Glutamatergic neuron (in vitro differentiated cells): ENCODE measurements around the gene BCL2L11. TPM values are rescaled to one million over a fixed set of nuclear protein-coding genes. Genes with fewer than 3 reads are reported as not detected.

Experiments used
- DNase-seq: peaks from one replicate; pipeline ENCODE4 v3.0.0; 2022
- H3K27ac Mint-ChIP-seq: one replicate; pipeline ENCODE4 v1.8.0; 2020; ENCODE audit warnings: mild to moderate bottlenecking, mixed read lengths, inconsistent platforms; ENCODE audit not compliant: unreplicated experiment
- H3K27me3 Mint-ChIP-seq: one replicate; pipeline ENCODE4 v1.8.0; 2020; ENCODE audit warnings: mild to moderate bottlenecking, moderate library complexity, mixed read lengths, inconsistent platforms; ENCODE audit not compliant: unreplicated experiment
- H3K36me3 Mint-ChIP-seq: one replicate; pipeline ENCODE4 v1.8.0; 2020; ENCODE audit warnings: mild to moderate bottlenecking, mixed read lengths, inconsistent platforms; ENCODE audit not compliant: unreplicated experiment
- H3K4me1 Mint-ChIP-seq: one replicate; pipeline ENCODE4 v1.8.0; 2020; ENCODE audit warnings: mild to moderate bottlenecking, low read depth, mixed read lengths, inconsistent platforms; ENCODE audit not compliant: unreplicated experiment
- H3K4me3 Mint-ChIP-seq: one replicate; pipeline ENCODE4 v1.8.0; 2020; ENCODE audit warnings: mild to moderate bottlenecking, mixed read lengths, inconsistent platforms; ENCODE audit not compliant: unreplicated experiment
- H3K9me3 Mint-ChIP-seq: one replicate; pipeline ENCODE4 v1.8.0; 2020; ENCODE audit warnings: mild to moderate bottlenecking, moderate library complexity, mixed read lengths, inconsistent platforms; ENCODE audit not compliant: unreplicated experiment
- CTCF ChIP-seq: fragments of 200-600 bp; sonication (generic); IDR thresholded peaks from one replicate; pipeline ENCODE4 v1.5.0; 2021; ENCODE audit not compliant: partially characterized antibody, unreplicated experiment
- total RNA-seq: library from RNA; stranded (reverse); fragmentation: NEBNext Ultra II Directional; extraction: Animal tissue kit (Norgen Biotek cat#: 25700); gene quantifications from one replicate; pipeline ENCODE4 v1.2.1, GENCODE V29; 2021; ENCODE audit not compliant: unreplicated experiment

Gene BCL2L11
- total RNA-seq, 1 donor from 2014 or later, result 20.0 TPM

GRCh38 chr2:111121028-111121827 lies 514 bp downstream of the BCL2L11 start:
- TF ChIP-seq CTCF, result no peak
- peak overlapping the region; percentile 92 for H3K4me3 Mint-ChIP-seq
- H3K27ac Mint-ChIP-seq, result no peak overlapping the region
- no peaks in the 10 kb centered on the region for H3K36me3 Mint-ChIP-seq
- peak; percentile 65 for DNase-seq
- H3K27me3 Mint-ChIP-seq, result peaks cover 20% of the 10 kb centered on the region
- H3K9me3 Mint-ChIP-seq, result peaks cover 12% of the 10 kb centered on the region
- H3K4me1 Mint-ChIP-seq, result peaks cover 10% of the 10 kb centered on the region

GRCh38 chr2:111121828-111122630 lies 1.3 kb downstream of the BCL2L11 start:
- peaks cover 12% of the 10 kb centered on the region for H3K4me1 Mint-ChIP-seq
- H3K4me3 Mint-ChIP-seq, result peak overlapping the region; percentile 92
- H3K27me3 Mint-ChIP-seq, result peaks cover 17% of the 10 kb centered on the region
- TF ChIP-seq CTCF, result no peak
- H3K9me3 Mint-ChIP-seq, result peaks cover 12% of the 10 kb centered on the region
- no peaks in the 10 kb centered on the region for H3K36me3 Mint-ChIP-seq
- DNase-seq, result peak; percentile 93
- peak overlapping the region; percentile 82 for H3K27ac Mint-ChIP-seq

- no peaks in the 10 kb centered on the region for H3K36me3 Mint-ChIP-seq
- H3K27me3 Mint-ChIP-seq, result peaks cover 15% of the 10 kb centered on the region
- TF ChIP-seq CTCF, result no peak
- H3K4me3 Mint-ChIP-seq, result peak overlapping the region; percentile 89
- DNase-seq, result peak; percentile 75
- peaks cover 12% of the 10 kb centered on the region for H3K9me3 Mint-ChIP-seq
- peak overlapping the region; percentile 85 for H3K27ac Mint-ChIP-seq
- peaks cover 16% of the 10 kb centered on the region for H3K4me1 Mint-ChIP-seq
Observed at GRCh38 chr2:111122631-111123421, 2.1 kb downstream of the BCL2L11 start.

DNA sequence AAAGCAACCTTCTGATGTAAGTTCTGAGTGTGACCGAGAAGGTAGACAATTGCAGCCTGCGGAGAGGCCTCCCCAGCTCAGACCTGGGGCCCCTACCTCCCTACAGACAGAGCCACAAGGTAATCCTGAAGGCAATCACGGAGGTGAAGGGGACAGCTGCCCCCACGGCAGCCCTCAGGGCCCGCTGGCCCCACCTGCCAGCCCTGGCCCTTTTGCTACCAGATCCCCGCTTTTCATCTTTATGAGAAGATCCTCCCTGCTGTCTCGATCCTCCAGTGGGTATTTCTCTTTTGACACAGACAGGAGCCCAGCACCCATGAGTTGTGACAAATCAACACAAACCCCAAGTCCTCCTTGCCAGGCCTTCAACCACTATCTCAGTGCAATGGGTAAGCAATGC lies 3.0 kb downstream of the BCL2L11 start:
- Mint-ChIP-seq H3K36me3 (no peaks in the 10 kb centered on the region), H3K4me1 (peaks cover 9% of the 10 kb centered on the region), H3K9me3 (peaks cover 7% of the 10 kb centered on the region), H3K27ac (peak overlapping the region; percentile 57), H3K4me3 (peak overlapping the region; percentile 89), H3K27me3 (peaks cover 6% of the 10 kb centered on the region)
- no peak for TF ChIP-seq CTCF
- DNase-seq, result no peak
